Measurements from ENCODE around the gene FDXACB1.
A peak's percentile ranks its signal among the peaks of the same experiment; 100 is the strongest.

Gene FDXACB1

GRCh38 chr11:111841370-111842053, 37.5 kb downstream of the FDXACB1 start:
- DNase-seq, result peak; percentile 50

- DNase-seq, result no peak
Observed at GRCh38 chr11:111840143-111840542, 38.8 kb downstream of the FDXACB1 start.

- DNase-seq, result no peak
Observed at GRCh38 chr11:111838054-111838453, 40.9 kb downstream of the FDXACB1 start.

- DNase-seq, result no peak
Observed at GRCh38 chr11:111837366-111837891, 41.5 kb downstream of the FDXACB1 start.

- DNase-seq, result no peak
Observed at GRCh38 chr11:111836721-111837120, 42.2 kb downstream of the FDXACB1 start.

GRCh38 chr11:111836162-111836561, 42.8 kb downstream of the FDXACB1 start:
- DNase-seq, result no peak

- no peak for DNase-seq
Observed at GRCh38 chr11:111835665-111836064, 43.3 kb downstream of the FDXACB1 start.

GRCh38 chr11:111834432-111835163, 44.4 kb downstream of the FDXACB1 start:
- no peak for DNase-seq

GRCh38 chr11:111833524-111833923, 45.4 kb downstream of the FDXACB1 start:
- no peak for DNase-seq

- DNase-seq, result no peak
Observed at GRCh38 chr11:111829185-111829968, 49.6 kb downstream of the FDXACB1 start.

GRCh38 chr11:111826322-111826950, 52.5 kb downstream of the FDXACB1 start:
- no peak for DNase-seq
